LNCaP clone FGC (cell line): ENCODE data around the gene RASSF4.

Experiments used
- DNase-seq: peaks from one replicate; pipeline ENCODE4 v3.0.0-alpha.2; 2011; ENCODE audit warnings: low read depth
- H3K4me3 ChIP-seq: 2 replicates; pipeline ENCODE4 v1.5.1; 2011; ENCODE audit warnings: mild to moderate bottlenecking, low read depth, low read length, control low read depth
- CTCF ChIP-seq: IDR thresholded peaks from 2 replicates; pipeline ENCODE4 v1.5.1; 2012; ENCODE audit warnings: mild to moderate bottlenecking; ENCODE audit not compliant: control insufficient read depth, insufficient read depth; ENCODE audit errors: extremely low read depth

RASSF4 gene

GRCh38 chr10:44914891-44915290 is 44.7 kb upstream of the RASSF4 start:
- no peak for TF ChIP-seq CTCF
- no peak for DNase-seq
- no peak overlapping the region for H3K4me3 ChIP-seq

- TF ChIP-seq CTCF = no peak
- no peak overlapping the region for H3K4me3 ChIP-seq
- no peak for DNase-seq
These were observed 43.2 kb upstream of the RASSF4 start for GRCh38 chr10:44916429-44916828.

GRCh38 chr10:44917848-44918247 is 41.8 kb upstream of the RASSF4 start:
- H3K4me3 ChIP-seq = no peak overlapping the region
- TF ChIP-seq CTCF = no peak
- no peak for DNase-seq

- no peak for DNase-seq
- no peak overlapping the region for H3K4me3 ChIP-seq
- no peak for TF ChIP-seq CTCF
These were observed 39.4 kb upstream of the RASSF4 start for GRCh38 chr10:44920252-44920651.

- DNase-seq = no peak
- TF ChIP-seq CTCF = no peak
These were observed 38.5 kb upstream of the RASSF4 start for GRCh38 chr10:44921061-44921460.

GRCh38 chr10:44921506-44921905 is 38.1 kb upstream of the RASSF4 start:
- TF ChIP-seq CTCF = no peak
- H3K4me3 ChIP-seq = no peak overlapping the region
- no peak for DNase-seq

More at GRCh38 chr10:44921061-44921460, 38.5 kb upstream of the RASSF4 start:
- H3K4me3 ChIP-seq = no peak overlapping the region

GRCh38 chr10:44922021-44922420 is 37.6 kb upstream of the RASSF4 start:
- no peak for TF ChIP-seq CTCF
- no peak for DNase-seq
- H3K4me3 ChIP-seq = no peak overlapping the region
